ENCODE data around the gene AUTS2. TPM values are rescaled to one million over a fixed set of nuclear protein-coding genes. Genes with fewer than 3 reads are reported as not detected.

The AUTS2 gene
- total RNA-seq, 1 experiment from 2014 or later: 256 TPM

GRCh38 chr7:69910150-69910549, 311.9 kb downstream of the AUTS2 start:
- no peak overlapping the region for H3K4me3 Mint-ChIP-seq
- WGBS (ENCODE audit: extremely low coverage, insufficient read length, low lambda C conversion rate): no CpG with 5 or more reads among the region's 3 CpGs

More at GRCh38 chr7:69910150-69910549, 311.9 kb downstream of the AUTS2 start:
- Histone ChIP-seq H3K79me1 (ENCODE audit: insufficient read depth, low read depth, low read length, poor library complexity, severe bottlenecking) (no peaks in the 10 kb centered on the region), H2BK5ac (ENCODE audit: insufficient read length, low read length) (no peak overlapping the region), H3K23ac (ENCODE audit: insufficient read length, low read depth, low read length) (no peak overlapping the region), H3K18ac (ENCODE audit: insufficient read length, low read depth, low read length) (no peak overlapping the region), H2BK15ac (ENCODE audit: low read depth, low read length) (no peak overlapping the region), H3K23me2 (ENCODE audit: insufficient read length, low read depth, low read length, poor library complexity, severe bottlenecking) (no peaks in the 10 kb centered on the region), H3K14ac (ENCODE audit: insufficient read depth, low read length) (no peak overlapping the region), H4K91ac (ENCODE audit: insufficient read length, low read depth, low read length) (no peak overlapping the region), H2BK120ac (ENCODE audit: low read depth, low read length, poor library complexity, severe bottlenecking) (no peak overlapping the region), H3T11ph (ENCODE audit: low read length) (no peak overlapping the region), H2BK12ac (ENCODE audit: insufficient read length, low read depth, low read length) (no peak overlapping the region), H3K79me2 (ENCODE audit: insufficient read depth, low read length) (no peaks in the 10 kb centered on the region), H4K8ac (replicated peaks; ENCODE audit: insufficient read length, low read depth, low read length) (no peak overlapping the region), H3K9ac (ENCODE audit: extremely low read depth, insufficient read length, low read length) (no peak overlapping the region), H3K4ac (ENCODE audit: low read depth, low read length) (no peak overlapping the region), H3K9me3 (ENCODE audit: control insufficient read depth, low read depth, low read length) (no peaks in the 10 kb centered on the region), H3K56ac (ENCODE audit: insufficient read length, low read depth, low read length) (no peak overlapping the region), H2AK5ac (ENCODE audit: insufficient read length, low read length) (no peak overlapping the region), H3K27me3 (ENCODE audit: insufficient read depth, low read length) (no peaks in the 10 kb centered on the region), H4K5ac (ENCODE audit: insufficient read length, low read depth, low read length) (no peak overlapping the region), H2BK20ac (ENCODE audit: low read depth, low read length, poor library complexity, severe bottlenecking) (no peak overlapping the region), H2AFZ (ENCODE audit: low read length) (no peak overlapping the region), H3K27ac (ENCODE audit: insufficient read length, low read depth, low read length) (no peak overlapping the region), H3K4me2 (ENCODE audit: insufficient read depth, insufficient read length, low read length) (no peak overlapping the region), H3K4me1 (ENCODE audit: insufficient read depth, low read length) (no peaks in the 10 kb centered on the region; the same call in 1 of the 2 replicates), H4K20me1 (ENCODE audit: control insufficient read depth, insufficient read depth, insufficient read length) (no peaks in the 10 kb centered on the region)
- Mint-ChIP-seq H3K4me1 (peaks cover 5 to 8% of the 10 kb centered on the region in 2 experiments; a peak in 3 of 4 replicates), H3K27me3 (ENCODE audit: low read depth) (no peaks in the 10 kb centered on the region; the same call in 1 of the 2 replicates), H3K27ac (no peak overlapping the region), H3K9me3 (peaks cover 4% of the 10 kb centered on the region in 2 experiments; a peak in 4 of 5 replicates), H3K36me3 (ENCODE audit: insufficient read depth in 1 of 3, low read depth in 3 of 3) (peaks cover 0 to 11% (median 0%) of the 10 kb centered on the region in 3 experiments; a peak in 1 of 7 replicates)
- no peak for DNase-seq
- TF ChIP-seq, protein P1, sequence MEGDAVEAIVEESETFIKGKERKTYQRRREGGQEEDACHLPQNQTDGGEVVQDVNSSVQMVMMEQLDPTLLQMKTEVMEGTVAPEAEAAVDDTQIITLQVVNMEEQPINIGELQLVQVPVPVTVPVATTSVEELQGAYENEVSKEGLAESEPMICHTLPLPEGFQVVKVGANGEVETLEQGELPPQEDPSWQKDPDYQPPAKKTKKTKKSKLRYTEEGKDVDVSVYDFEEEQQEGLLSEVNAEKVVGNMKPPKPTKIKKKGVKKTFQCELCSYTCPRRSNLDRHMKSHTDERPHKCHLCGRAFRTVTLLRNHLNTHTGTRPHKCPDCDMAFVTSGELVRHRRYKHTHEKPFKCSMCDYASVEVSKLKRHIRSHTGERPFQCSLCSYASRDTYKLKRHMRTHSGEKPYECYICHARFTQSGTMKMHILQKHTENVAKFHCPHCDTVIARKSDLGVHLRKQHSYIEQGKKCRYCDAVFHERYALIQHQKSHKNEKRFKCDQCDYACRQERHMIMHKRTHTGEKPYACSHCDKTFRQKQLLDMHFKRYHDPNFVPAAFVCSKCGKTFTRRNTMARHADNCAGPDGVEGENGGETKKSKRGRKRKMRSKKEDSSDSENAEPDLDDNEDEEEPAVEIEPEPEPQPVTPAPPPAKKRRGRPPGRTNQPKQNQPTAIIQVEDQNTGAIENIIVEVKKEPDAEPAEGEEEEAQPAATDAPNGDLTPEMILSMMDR (conservative IDR thresholded peaks at IDR 0.05): no peak

Measured in H9 (cell line).